B cell (primary cell): ENCODE results near the gene SOHLH1. TPM values are rescaled to one million over a fixed set of nuclear protein-coding genes. Genes with fewer than 3 reads are reported as not detected.

Experiments
- ATAC-seq: fragments of 200-7000 bp; cut with Tn5 transposase; one replicate; pipeline ENCODE4 v1.10.0; 2021; ENCODE audit warnings: low read depth, mild to moderate bottlenecking, moderate number of reproducible peaks, moderate library complexity
- CTCF ChIA-PET: fragments of 350-600 bp; sonication (Branson Sonifier 250); formaldehyde crosslinking; loops from one replicate; lab custom pipeline; 2021; ENCODE audit warnings: antibody characterized with exemption, inconsistent platforms; lab: Charles Lee
- POLR2A ChIA-PET: fragments of 350-600 bp; sonication (Branson Sonifier 250); formaldehyde crosslinking; loops from one replicate; lab custom pipeline; 2021; ENCODE audit warnings: antibody characterized with exemption; lab: Charles Lee
- DNase-seq: peaks from one replicate; pipeline ENCODE4 v3.0.0; 2013
- H2AFZ ChIP-seq: 2 replicates; pipeline ENCODE4 v1.6.1; 2012; ENCODE audit warnings: mild to moderate bottlenecking, low read depth, low read length; ENCODE audit not compliant: insufficient read depth, poor library complexity, severe bottlenecking
- H3K27ac ChIP-seq, 2 donors: 1 replicate in 1 of 2; 2 replicates in 1 of 2; pipeline ENCODE4 v1.5.1; 2012 to 2013; ENCODE audit warnings: low read length in 2 of 2, mild to moderate bottlenecking in 2 of 2, moderate library complexity in 1 of 2
- H3K27me3 ChIP-seq, 4 experiments: fragments of 200-600 bp in 1 of 4; sonication (generic) in 1 of 4; replicated peaks in 1 of 4; 1 replicate in 2 of 4; 2 replicates in 2 of 4; pipeline versions ENCODE4 v1.6.1 to v1.7.0; 2013 to 2016; ENCODE audit warnings: low read length in 3 of 4, mild to moderate bottlenecking in 2 of 4, mixed read lengths in 1 of 4, moderate library complexity in 1 of 4; ENCODE audit not compliant: insufficient read depth in 4 of 4, control insufficient read depth in 3 of 4; ENCODE audit errors: control extremely low read depth in 1 of 4
- H3K36me3 ChIP-seq, 2 experiments: replicated peaks in 1 of 2; 1 replicate in 1 of 2; 2 replicates in 1 of 2; pipeline versions ENCODE4 v1.6.1 to v1.7.1; 2013; ENCODE audit warnings: low read length in 1 of 2; ENCODE audit not compliant: insufficient read depth in 2 of 2, control insufficient read depth in 1 of 2; ENCODE audit errors: control extremely low read depth in 1 of 2, extremely low read depth in 1 of 2
- H3K4me1 ChIP-seq, 2 donors: fragments of 200-600 bp in 1 of 2; sonication (generic) in 1 of 2; 1 replicate in 1 of 2; 2 replicates in 1 of 2; pipeline versions ENCODE4 v1.5.1 to v1.6.1; 2013 to 2017; ENCODE audit warnings: low read length in 2 of 2; ENCODE audit not compliant: control insufficient read depth in 2 of 2, insufficient read depth in 2 of 2
- H3K4me2 ChIP-seq: replicated peaks from 2 replicates; pipeline ENCODE3; 2012; ENCODE audit warnings: mild to moderate bottlenecking, low read depth, low read length; ENCODE audit not compliant: poor library complexity, severe bottlenecking
- H3K4me3 ChIP-seq, 5 experiments: fragments of 200-600 bp in 1 of 5; sonication (generic) in 1 of 5; 1 replicate in 3 of 5; 2 replicates in 2 of 5; pipeline versions ENCODE4 v1.5.1 to v1.7.0; 2011 to 2016; ENCODE audit warnings: low read length in 4 of 5, mild to moderate bottlenecking in 4 of 5, low read depth in 2 of 5, control low read depth in 1 of 5, moderate library complexity in 1 of 5; ENCODE audit not compliant: insufficient read depth in 1 of 5; ENCODE audit errors: control extremely low read depth in 1 of 5, extremely low read depth in 1 of 5
- H3K79me2 ChIP-seq: fragments of 200-600 bp; sonication (generic); one replicate; pipeline ENCODE4 v1.6.0; 2016; ENCODE audit warnings: low read length; ENCODE audit not compliant: control insufficient read depth, insufficient read depth
- H3K9ac ChIP-seq: fragments of 200-600 bp; sonication (generic); 2 replicates; pipeline ENCODE4 v1.6.1; 2017; ENCODE audit warnings: mild to moderate bottlenecking, low read length, moderate library complexity
- H3K9me3 ChIP-seq, 3 donors: one replicate each; pipeline versions ENCODE4 v1.6.1 to v1.7.1; 2013; ENCODE audit warnings: low read length in 2 of 3; ENCODE audit not compliant: control insufficient read depth in 2 of 3, insufficient read depth in 1 of 3; ENCODE audit errors: control extremely low read depth in 1 of 3
- H4K20me1 ChIP-seq: 2 replicates; pipeline ENCODE4 v1.6.0; 2012; ENCODE audit warnings: mild to moderate bottlenecking, low read length; ENCODE audit not compliant: insufficient read depth, control insufficient read depth, poor library complexity, severe bottlenecking
- H3K27ac Mint-ChIP-seq: one replicate; pipeline ENCODE4 v1.8.0; 2021; ENCODE audit warnings: mixed read lengths
- H3K27me3 Mint-ChIP-seq: one replicate; pipeline ENCODE4 v1.8.0; 2021; ENCODE audit warnings: mixed read lengths
- H3K4me1 Mint-ChIP-seq: one replicate; pipeline ENCODE4 v1.8.0; 2021; ENCODE audit warnings: mixed read lengths
- H3K4me3 Mint-ChIP-seq: one replicate; pipeline ENCODE4 v1.8.0; 2021; ENCODE audit warnings: mixed read lengths
- H3K9me3 Mint-ChIP-seq: one replicate; pipeline ENCODE4 v1.8.0; 2022; ENCODE audit warnings: mixed read lengths; ENCODE audit not compliant: insufficient read depth
- EZH2 ChIP-seq: IDR thresholded peaks from 2 replicates; pipeline ENCODE4 v1.6.1; 2012; ENCODE audit warnings: borderline replicate concordance, low read depth, mild to moderate bottlenecking, moderate library complexity, low read length; ENCODE audit not compliant: insufficient read depth, poor library complexity, severe bottlenecking
- WGBS: methylation state at CpG from one replicate; pipeline ENCODE4 v1.1.5; 2013; ENCODE audit warnings: missing lambda C conversion rate; ENCODE audit not compliant: insufficient coverage; 5-methylcytosine and 5-hydroxymethylcytosine counted together
- intact Hi-C: fragments of 100-400 bp; cut with micrococcal nuclease; formaldehyde crosslinking; loops from one replicate; pipeline ENCODE4 v1.10.0; 2022
- polyA plus RNA-seq: library from polyadenylated mRNA; depleted of rRNA; stranded (reverse); fragments of >200 nt; gene quantifications from 2 replicates; pipeline ENCODE4 v1.2.3, GENCODE V29; 2012
- total RNA-seq, 2 donors: library from RNA; stranded (reverse); fragments of 120-200 nt in 1 of 2; gene quantifications; 1 replicate in 1 of 2; 2 replicates in 1 of 2; pipeline versions ENCODE4 v1.2.3 to v1.2.4, GENCODE V29; 2013 to 2022
- TF ChIP-seq, protein P1 (sequence below): fragments of 200-600 bp; IDR thresholded peaks from one replicate; pipeline ENCODE4 v1.8.0; 2022; ENCODE audit warnings: antibody characterized with exemption, mild to moderate bottlenecking

SOHLH1 gene
- total and polyA plus RNA-seq, 2 donors (not counting 1 experiment from before 2014, with no cell fraction given) = not detected

DNA sequence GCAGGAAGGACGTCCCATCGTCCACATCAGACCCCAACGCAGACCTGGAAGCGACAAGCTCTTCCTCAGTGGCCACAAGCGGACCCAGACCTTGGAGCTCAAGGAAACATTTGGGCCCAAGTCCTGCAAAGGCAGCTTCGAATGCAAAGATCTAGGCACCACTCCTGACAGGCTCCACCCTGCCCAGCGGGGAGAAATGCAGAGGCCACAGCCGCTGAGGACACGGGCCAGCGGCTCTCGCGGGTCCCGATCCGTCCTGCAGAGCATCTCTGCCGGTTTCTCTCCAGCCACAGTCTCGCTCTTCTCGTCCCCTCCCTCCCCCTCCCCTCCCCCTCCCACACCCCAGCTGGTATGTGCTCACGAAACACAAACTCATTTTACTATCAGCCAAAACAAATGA lies 4.9 kb downstream of the SOHLH1 start:
- no peak overlapping the region for H3K4me3 Mint-ChIP-seq
- ATAC-seq = no peak
- Histone ChIP-seq H3K27ac (no peak overlapping the region), H3K4me2 (no peak overlapping the region), H2AFZ (no peak overlapping the region), H3K36me3 (no peaks in the 10 kb centered on the region), H3K9ac (no peak overlapping the region), H3K9me3 (peaks cover 0 to 7% (median 0%) of the 10 kb centered on the region in 3 donors), H3K4me1 (no peaks in the 10 kb centered on the region), H3K79me2 (no peaks in the 10 kb centered on the region), H4K20me1 (no peaks in the 10 kb centered on the region), H3K4me3 (no peak overlapping the region), H3K27me3 (no peaks in the 10 kb centered on the region)
- TF ChIP-seq, protein P1, sequence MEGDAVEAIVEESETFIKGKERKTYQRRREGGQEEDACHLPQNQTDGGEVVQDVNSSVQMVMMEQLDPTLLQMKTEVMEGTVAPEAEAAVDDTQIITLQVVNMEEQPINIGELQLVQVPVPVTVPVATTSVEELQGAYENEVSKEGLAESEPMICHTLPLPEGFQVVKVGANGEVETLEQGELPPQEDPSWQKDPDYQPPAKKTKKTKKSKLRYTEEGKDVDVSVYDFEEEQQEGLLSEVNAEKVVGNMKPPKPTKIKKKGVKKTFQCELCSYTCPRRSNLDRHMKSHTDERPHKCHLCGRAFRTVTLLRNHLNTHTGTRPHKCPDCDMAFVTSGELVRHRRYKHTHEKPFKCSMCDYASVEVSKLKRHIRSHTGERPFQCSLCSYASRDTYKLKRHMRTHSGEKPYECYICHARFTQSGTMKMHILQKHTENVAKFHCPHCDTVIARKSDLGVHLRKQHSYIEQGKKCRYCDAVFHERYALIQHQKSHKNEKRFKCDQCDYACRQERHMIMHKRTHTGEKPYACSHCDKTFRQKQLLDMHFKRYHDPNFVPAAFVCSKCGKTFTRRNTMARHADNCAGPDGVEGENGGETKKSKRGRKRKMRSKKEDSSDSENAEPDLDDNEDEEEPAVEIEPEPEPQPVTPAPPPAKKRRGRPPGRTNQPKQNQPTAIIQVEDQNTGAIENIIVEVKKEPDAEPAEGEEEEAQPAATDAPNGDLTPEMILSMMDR = no peak
- no peak for TF ChIP-seq EZH2
- DNase-seq = no peak
- H3K27ac Mint-ChIP-seq = no peak overlapping the region
- peaks cover 3% of the 10 kb centered on the region for H3K27me3 Mint-ChIP-seq
- ChIA-PET POLR2A (no interaction called here), CTCF (no interaction called here)
- H3K9me3 Mint-ChIP-seq = no peaks in the 10 kb centered on the region
- H3K4me1 Mint-ChIP-seq = no peaks in the 10 kb centered on the region
- intact Hi-C loops = no loop called here
- 65% methylated on average over 14 of the region's 18 CpGs for WGBS

GRCh38 chr9:135693771-135694170 lies 5.5 kb downstream of the SOHLH1 start:
- no peak for DNase-seq
- peaks cover 3% of the 10 kb centered on the region for H3K27me3 Mint-ChIP-seq
- Histone ChIP-seq H3K4me3 (no peak overlapping the region), H3K9ac (no peak overlapping the region), H3K4me1 (no peaks in the 10 kb centered on the region), H3K79me2 (no peaks in the 10 kb centered on the region), H3K36me3 (no peaks in the 10 kb centered on the region), H4K20me1 (no peaks in the 10 kb centered on the region), H3K27ac (no peak overlapping the region), H3K9me3 (peaks cover 0 to 7% (median 0%) of the 10 kb centered on the region in 3 donors), H2AFZ (no peak overlapping the region), H3K4me2 (no peak overlapping the region), H3K27me3 (no peaks in the 10 kb centered on the region)
- no peak for TF ChIP-seq EZH2
- TF ChIP-seq, protein P1 = no peak
- H3K27ac Mint-ChIP-seq = no peak overlapping the region
- ChIA-PET POLR2A (no interaction called here), CTCF (no interaction called here)
- no peak for ATAC-seq
- H3K4me1 Mint-ChIP-seq = no peaks in the 10 kb centered on the region
- WGBS = 85% methylated on average over 11 of the region's 11 CpGs
- no peaks in the 10 kb centered on the region for H3K9me3 Mint-ChIP-seq
- intact Hi-C loops = no loop called here
- no peak overlapping the region for H3K4me3 Mint-ChIP-seq
